ENCODE measurements around the gene TANGO2. TPM values are rescaled to one million over a fixed set of nuclear protein-coding genes. Genes with fewer than 3 reads are reported as not detected.

The TANGO2 gene
- total and polyA plus RNA-seq, 9 of the 15 experiments (the other 6 are each of a cell fraction or from before 2014, with no cell fraction given) = 15.5 to 94.9 (median 70.1) TPM

DNA sequence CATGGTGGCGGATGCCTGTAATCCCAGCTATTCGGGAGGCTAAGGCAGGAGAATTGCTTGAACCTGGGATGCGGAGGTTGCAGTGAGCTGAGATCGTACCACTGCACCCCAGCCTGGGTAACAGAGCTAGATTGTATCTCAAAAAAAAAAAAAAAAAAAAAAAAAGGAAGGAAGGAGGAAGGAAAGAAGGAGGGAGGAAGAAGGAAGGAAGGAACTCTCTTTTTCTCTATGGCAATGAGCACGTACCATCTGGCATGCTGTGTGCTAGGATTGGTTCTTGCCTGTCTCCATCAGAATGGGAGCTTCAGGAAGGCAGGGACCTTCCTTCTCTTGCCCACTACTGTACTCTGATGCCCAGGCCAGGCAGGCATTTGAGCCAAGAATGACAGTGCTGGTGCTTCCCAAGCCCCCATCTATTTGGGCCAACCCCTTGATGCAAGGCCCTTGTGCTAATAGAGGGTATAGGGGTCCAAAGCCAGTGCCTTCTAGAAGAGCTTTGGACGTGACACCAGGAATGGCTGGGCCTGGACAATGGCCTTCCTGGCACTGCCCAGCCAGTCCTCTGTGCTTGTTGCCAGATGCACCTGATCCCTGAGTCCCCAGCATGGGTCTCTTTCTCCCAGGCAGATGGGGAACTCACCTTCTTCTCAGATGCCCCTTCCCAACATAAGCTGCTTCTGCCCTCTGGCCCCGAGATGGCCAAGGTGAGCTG is 48.6 kb downstream of the TANGO2 start:
- H2AFZ ChIP-seq (ENCODE audit: low read depth, low read length) = no peak overlapping the region
- H3K4me2 ChIP-seq (ENCODE audit: insufficient read depth, low read length) = no peak overlapping the region
- no peak overlapping the region for H3K27ac ChIP-seq (ENCODE audit: extremely low read depth, low read depth, low read length)
- ATAC-seq = no peak
- intact Hi-C loops (cut with micrococcal nuclease) = no loop called here
- ChIA-PET CTCF (ENCODE audit: low intra/inter-chr PET ratio) (no interaction called here), POLR2A (interaction anchor here (0.5 to 7.0 kb wide), 16 partner anchors 9 to 822 kb away, joined by 3 to 77 read pairs (median 4); partner anchors contain the start of gene DGCR8)
- FAIRE-seq = no peak
- no peak for DNase-seq (ENCODE audit: extremely low read depth in 1 of 4, low spot score in 3 of 4)
- peaks cover 6% of the 10 kb centered on the region; the same call in 2 of the 3 replicates for H3K36me3 ChIP-seq (ENCODE audit: control insufficient read depth, insufficient read depth, low read length)
- H3K79me2 ChIP-seq (ENCODE audit: control insufficient read depth, insufficient read depth, low read length) = no peaks in the 10 kb centered on the region
- 91% methylated on average over 7 of the region's 7 CpGs for WGBS (ENCODE audit: insufficient coverage, low coverage, missing lambda C conversion rate)
- in situ Hi-C loops (cut with MboI) = no loop called here
- peaks cover 32 to 39% of the 10 kb centered on the region in 2 experiments for H3K4me1 ChIP-seq (replicated peaks in 1 of 2; ENCODE audit: control insufficient read depth in 2 of 2, insufficient read depth in 2 of 2, low read length in 2 of 2)
- no peaks in the 10 kb centered on the region for H3K27me3 ChIP-seq (ENCODE audit: control insufficient read depth in 2 of 2, insufficient read depth in 2 of 2, low read length in 2 of 2)
- BruUV-seq (replicated peaks) = no TSS peak
- no peak overlapping the region for H3K4me3 ChIP-seq
- H4K20me1 ChIP-seq (replicated peaks; ENCODE audit: control insufficient read depth, insufficient read depth, low read length) = 0 out of 2 replicates have a peak, but pooled peaks cover 5% of the 10 kb centered on the region
- no peaks in the 10 kb centered on the region for H3K9me1 ChIP-seq (ENCODE audit: control insufficient read depth, insufficient read depth, low read length)
- no peaks in the 10 kb centered on the region for H3K9me3 ChIP-seq (replicated peaks; ENCODE audit: control insufficient read depth, insufficient read depth, low read depth, low read length)
- H3K9ac ChIP-seq (ENCODE audit: insufficient read depth in 1 of 2, low read depth in 2 of 2, low read length in 2 of 2) = peak overlapping the region in 1 of 2 experiments; percentile 82; a peak in 2 of 4 replicates
- TF ChIP-seq TARDBP (IDR thresholded peaks at IDR 0.05) (no peak), LEF1 (IDR thresholded peaks at IDR 0.05) (no peak), NELFE (IDR thresholded peaks at IDR 0.05; ENCODE audit: insufficient read depth, insufficient read length) (no peak), PTBP1 (IDR thresholded peaks at IDR 0.05; ENCODE audit: low read depth, low read length) (no peak), SRSF1 (IDR thresholded peaks at IDR 0.05; ENCODE audit: low read depth, low read length) (no peak), NFATC3 (IDR thresholded peaks at IDR 0.05) (no peak), THRAP3 (IDR thresholded peaks at IDR 0.05; ENCODE audit: borderline replicate concordance) (no peak), DMBX1 (CRISPR knock-in tag; IDR thresholded peaks at IDR 0.05; ENCODE audit: borderline replicate concordance) (no peak), EGR1 (conservative IDR thresholded peaks at IDR 0.05) (no peak), GTF2E2 (tag; IDR thresholded peaks at IDR 0.05) (no peak), DPF2 (IDR thresholded peaks at IDR 0.05) (no peak), SMAD3 (CRISPR knock-in tag; conservative IDR thresholded peaks at IDR 0.05) (no peak), BHLHE40 (IDR thresholded peaks at IDR 0.05; ENCODE audit: low read length) (no peak), ZBTB43 (CRISPR knock-in tag; IDR thresholded peaks at IDR 0.05) (no peak), HCFC1 (IDR thresholded peaks at IDR 0.05; ENCODE audit: low read depth, low read length) (no peak), ZNF75A (CRISPR knock-in tag; IDR thresholded peaks at IDR 0.05) (no peak), ATF1 (CRISPR knock-in tag; IDR thresholded peaks at IDR 0.05) (no peak), ATF1 (tag; IDR thresholded peaks at IDR 0.05) (no peak), GTF2B (IDR thresholded peaks at IDR 0.05; ENCODE audit: extremely low read depth, insufficient read length) (no peak), ZNF445 (CRISPR knock-in tag; IDR thresholded peaks at IDR 0.05; ENCODE audit: low read depth) (no peak), BACH1 (tag; IDR thresholded peaks at IDR 0.05) (no peak), ZFP36 (IDR thresholded peaks at IDR 0.05; ENCODE audit: low read depth, low read length, partially characterized antibody) (no peak)
- TF ChIP-seq, protein P1, sequence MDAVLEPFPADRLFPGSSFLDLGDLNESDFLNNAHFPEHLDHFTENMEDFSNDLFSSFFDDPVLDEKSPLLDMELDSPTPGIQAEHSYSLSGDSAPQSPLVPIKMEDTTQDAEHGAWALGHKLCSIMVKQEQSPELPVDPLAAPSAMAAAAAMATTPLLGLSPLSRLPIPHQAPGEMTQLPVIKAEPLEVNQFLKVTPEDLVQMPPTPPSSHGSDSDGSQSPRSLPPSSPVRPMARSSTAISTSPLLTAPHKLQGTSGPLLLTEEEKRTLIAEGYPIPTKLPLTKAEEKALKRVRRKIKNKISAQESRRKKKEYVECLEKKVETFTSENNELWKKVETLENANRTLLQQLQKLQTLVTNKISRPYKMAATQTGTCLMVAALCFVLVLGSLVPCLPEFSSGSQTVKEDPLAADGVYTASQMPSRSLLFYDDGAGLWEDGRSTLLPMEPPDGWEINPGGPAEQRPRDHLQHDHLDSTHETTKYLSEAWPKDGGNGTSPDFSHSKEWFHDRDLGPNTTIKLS (IDR thresholded peaks at IDR 0.05; ENCODE audit: borderline replicate concordance, low read depth) = no peak

Data from K562 (cell line).